T-cell (primary cell): ENCODE results near the gene PRR35. TPM values are rescaled to one million over a fixed set of nuclear protein-coding genes. Genes with fewer than 3 reads are reported as not detected.

Experiments used
- ATAC-seq, 4 experiments: fragments of 200-7000 bp in 3 of 4; fragments of 150-1000 bp in 1 of 4; cut with Tn5 transposase; replicated peaks in 1 of 4; 1 replicate in 3 of 4; 2 replicates in 1 of 4; pipeline ENCODE4 v1.10.0; 2021; ENCODE audit warnings: moderate library complexity in 3 of 4, mild to moderate bottlenecking in 2 of 4, moderate number of reproducible peaks in 1 of 4
- CTCF ChIA-PET, 2 donors: fragments of 300-600 bp; sonication (Branson Sonifier 250); formaldehyde crosslinking; loops; one replicate each; lab custom pipeline; 2022; ENCODE audit warnings: antibody characterized with exemption in 2 of 2; lab: Charles Lee
- POLR2A ChIA-PET, 2 donors: fragments of 300-600 bp; sonication (Branson Sonifier 250); formaldehyde crosslinking; loops; one replicate each; lab custom pipeline; 2022; ENCODE audit warnings: antibody characterized with exemption in 2 of 2; lab: Charles Lee
- DNase-seq, 35 experiments: peaks; one replicate each; pipeline versions ENCODE4 v3.0.0 to v3.0.0-alpha.2; 2013 to 2023
- H3K27ac ChIP-seq: one replicate; pipeline ENCODE4 v1.5.1; 2013; ENCODE audit warnings: low read length
- H3K27me3 ChIP-seq, 2 experiments: replicated peaks in 1 of 2; 1 replicate in 1 of 2; 2 replicates in 1 of 2; pipeline versions ENCODE4 v1.6.1 to v1.7.0; 2013; ENCODE audit warnings: low read length in 1 of 2, mixed read lengths in 1 of 2; ENCODE audit not compliant: control insufficient read depth in 2 of 2, insufficient read depth in 2 of 2; ENCODE audit errors: extremely low read depth in 1 of 2
- H3K36me3 ChIP-seq, 2 donors: 1 replicate in 1 of 2; 2 replicates in 1 of 2; pipeline versions ENCODE4 v1.6.1 to v1.7.0; 2013; ENCODE audit warnings: low read length in 1 of 2; ENCODE audit not compliant: control insufficient read depth in 2 of 2, insufficient read depth in 1 of 2; ENCODE audit errors: extremely low read depth in 1 of 2
- H3K4me1 ChIP-seq, 2 experiments: 1 replicate in 1 of 2; 2 replicates in 1 of 2; pipeline versions ENCODE4 v1.6.1 to v1.7.0; 2013; ENCODE audit warnings: low read length in 2 of 2, mixed read lengths in 1 of 2; ENCODE audit not compliant: insufficient read depth in 2 of 2, control insufficient read depth in 1 of 2; ENCODE audit errors: extremely low read depth in 1 of 2
- H3K4me3 ChIP-seq, 2 donors: 1 replicate in 1 of 2; 2 replicates in 1 of 2; pipeline versions ENCODE4 v1.5.1 to v1.7.0; 2013; ENCODE audit warnings: mild to moderate bottlenecking in 2 of 2, low read length in 1 of 2, moderate library complexity in 1 of 2; ENCODE audit not compliant: control insufficient read depth in 1 of 2; ENCODE audit errors: extremely low read depth in 1 of 2
- H3K9me3 ChIP-seq: 2 replicates; pipeline ENCODE4 v1.7.0; 2013
- H3K27ac Mint-ChIP-seq, 2 donors: one replicate each; pipeline ENCODE4 v1.8.0; 2020 to 2021; ENCODE audit warnings: mild to moderate bottlenecking in 2 of 2, mixed read lengths in 2 of 2
- H3K27me3 Mint-ChIP-seq, 2 donors: one replicate each; pipeline ENCODE4 v1.8.0; 2021 to 2022; ENCODE audit warnings: mixed read lengths in 2 of 2
- H3K36me3 Mint-ChIP-seq: one replicate; pipeline ENCODE4 v1.8.0; 2021; ENCODE audit warnings: mixed read lengths
- H3K4me1 Mint-ChIP-seq, 3 donors: one replicate each; pipeline ENCODE4 v1.8.0; 2020 to 2022; ENCODE audit warnings: mixed read lengths in 3 of 3, mild to moderate bottlenecking in 1 of 3
- H3K4me3 Mint-ChIP-seq, 3 donors: one replicate each; pipeline ENCODE4 v1.8.0; 2020 to 2022; ENCODE audit warnings: mild to moderate bottlenecking in 3 of 3, mixed read lengths in 3 of 3, moderate library complexity in 3 of 3
- H3K9me3 Mint-ChIP-seq, 3 donors: one replicate each; pipeline ENCODE4 v1.8.0; 2020 to 2022; ENCODE audit warnings: mixed read lengths in 3 of 3
- WGBS: methylation state at CpG from one replicate; pipeline ENCODE4 v1.1.5; 2013; ENCODE audit warnings: missing lambda C conversion rate; ENCODE audit not compliant: insufficient coverage; 5-methylcytosine and 5-hydroxymethylcytosine counted together
- total RNA-seq, 35 experiments: library from RNA in 6 of 35; stranded (reverse) in 6 of 35; fragments of 120-200 nt in 1 of 35; gene quantifications; one replicate each; pipeline versions ENCODE4 v1.2.1 to v1.2.4 and lab custom pipeline; 2013 to 2026

PRR35 gene
- total RNA-seq, 5 donors from 2014 or later (not counting 1 experiment from before 2014, with no cell fraction given) = not detected

GRCh38 chr16:567373-568256 lies 7.4 kb downstream of the PRR35 start:
- DNase-seq = no peak
- ATAC-seq = no peak
- H3K4me3 Mint-ChIP-seq = peak overlapping the region; percentile 64 to 78 (median 65)
- peak overlapping the region; percentile 31 for H3K27ac ChIP-seq
- H3K36me3 Mint-ChIP-seq = no peaks in the 10 kb centered on the region
- POLR2A ChIA-PET = no interaction called here
- no peaks in the 10 kb centered on the region for H3K9me3 Mint-ChIP-seq
- H3K9me3 ChIP-seq = no peaks in the 10 kb centered on the region
- no peaks in the 10 kb centered on the region for H3K36me3 ChIP-seq
- 97% methylated on average over 29 of the region's 35 CpGs for WGBS
- peaks cover 0 to 1% of the 10 kb centered on the region in 2 donors for H3K27me3 Mint-ChIP-seq
- H3K27ac Mint-ChIP-seq = peak overlapping the region; percentile 79 to 89
- H3K4me1 ChIP-seq = peaks cover 11 to 50% of the 10 kb centered on the region in 2 experiments
- H3K4me1 Mint-ChIP-seq = peaks cover 33 to 35% (median 34%) of the 10 kb centered on the region in 3 donors
- peak overlapping the region; percentile 35 to 46 for H3K4me3 ChIP-seq
- no peaks in the 10 kb centered on the region for H3K27me3 ChIP-seq
- CTCF ChIA-PET = interaction anchor here in 1 of 2 donors (0.6 kb wide), 1 partner anchor 10 kb away, joined by 4 read pairs; no protein-coding TSS in a partner anchor

GRCh38 chr16:568401-569258 lies 8.4 kb downstream of the PRR35 start:
- CTCF ChIA-PET = interaction anchor here in 1 of 2 donors (0.6 kb wide), 1 partner anchor 542 kb away, joined by 3 read pairs; no protein-coding TSS in a partner anchor
- DNase-seq (no peak), ATAC-seq (no peak)
- Mint-ChIP-seq H3K27ac (peak overlapping the region; percentile 93 to 94), H3K36me3 (no peaks in the 10 kb centered on the region), H3K4me3 (peak overlapping the region; percentile 81 to 82 (median 82)), H3K4me1 (peaks cover 33 to 35% (median 34%) of the 10 kb centered on the region in 3 donors), H3K27me3 (no peaks in the 10 kb centered on the region), H3K9me3 (no peaks in the 10 kb centered on the region)
- H3K4me1 ChIP-seq = peaks cover 11 to 50% of the 10 kb centered on the region in 2 experiments
- no peaks in the 10 kb centered on the region for H3K27me3 ChIP-seq
- POLR2A ChIA-PET = interaction anchor here in 1 of 2 donors (0.5 kb wide), 1 partner anchor 36 kb away, joined by 3 read pairs; no protein-coding TSS in a partner anchor
- 97% methylated on average over 6 of the region's 11 CpGs for WGBS
- H3K36me3 ChIP-seq = no peaks in the 10 kb centered on the region
- peak overlapping the region; percentile 83 for H3K27ac ChIP-seq
- H3K9me3 ChIP-seq = no peaks in the 10 kb centered on the region
- peak overlapping the region; percentile 50 to 64 for H3K4me3 ChIP-seq

GRCh38 chr16:569445-570254 lies 9.5 kb downstream of the PRR35 start, which contains the start of gene PIGQ:
Gene PIGQ (plus strand): TSS chr16:569968. CDS start chr16:574075, 4,107 bp downstream.
- Histone ChIP-seq H3K27me3 (no peaks in the 10 kb centered on the region), H3K27ac (peak within 1 kb of the TSS; percentile 83), H3K36me3 (peaks cover 2 to 4% of the 10 kb centered on the region in 2 donors), H3K4me3 (peak within 1 kb of the TSS; percentile 64 to 78), H3K9me3 (no peaks in the 10 kb centered on the region), H3K4me1 (peaks cover 11 to 50% of the 10 kb centered on the region in 2 experiments)
- whole genome bisulfite sequencing = 3% methylated on average over 85 of the region's 87 CpGs
- ChIA-PET POLR2A (no interaction called here), CTCF (interaction anchor here in 1 of 2 donors (0.6 kb wide), 1 partner anchor 541 kb away, joined by 3 read pairs; no protein-coding TSS in a partner anchor)
- Mint-ChIP-seq H3K36me3 (no peaks in the 10 kb centered on the region), H3K4me3 (peak within 1 kb of the TSS; percentile 81 to 82 (median 82)), H3K9me3 (no peaks in the 10 kb centered on the region), H3K27ac (peak within 1 kb of the TSS; percentile 93 to 94), H3K27me3 (no peaks in the 10 kb centered on the region), H3K4me1 (peaks cover 33 to 35% (median 34%) of the 10 kb centered on the region in 3 donors)
- ATAC-seq (peak; percentile 81 to 84 (median 82)), DNase-seq (peak in 34 of 35 experiments; percentile 24 to 78 (median 56))

- no peaks in the 10 kb centered on the region for H3K27me3 Mint-ChIP-seq
- Histone ChIP-seq H3K27ac (no peak overlapping the region), H3K4me3 (no peak overlapping the region), H3K27me3 (no peaks in the 10 kb centered on the region), H3K4me1 (peaks cover 7 to 28% of the 10 kb centered on the region in 2 experiments), H3K36me3 (peaks cover 2 to 8% of the 10 kb centered on the region in 2 donors), H3K9me3 (no peaks in the 10 kb centered on the region)
- no peak overlapping the region for H3K4me3 Mint-ChIP-seq
- no peaks in the 10 kb centered on the region for H3K9me3 Mint-ChIP-seq
- peaks cover 23 to 26% (median 24%) of the 10 kb centered on the region in 3 donors for H3K4me1 Mint-ChIP-seq
- 90% methylated on average over 19 of the region's 27 CpGs for WGBS
- DNase-seq = no peak
- no peaks in the 10 kb centered on the region for H3K36me3 Mint-ChIP-seq
- no peak for ATAC-seq
- POLR2A ChIA-PET = no interaction called here
- CTCF ChIA-PET = no interaction called here
- no peak overlapping the region for H3K27ac Mint-ChIP-seq
Observed at GRCh38 chr16:572865-573650, 12.9 kb downstream of the PRR35 start.

- Histone ChIP-seq H3K27ac (no peak overlapping the region), H3K4me3 (no peak overlapping the region), H3K4me1 (peaks cover 2 to 25% of the 10 kb centered on the region in 2 experiments), H3K27me3 (no peaks in the 10 kb centered on the region), H3K9me3 (no peaks in the 10 kb centered on the region), H3K36me3 (peaks cover 2 to 8% of the 10 kb centered on the region in 2 donors)
- H3K9me3 Mint-ChIP-seq = no peaks in the 10 kb centered on the region
- POLR2A ChIA-PET = no interaction called here
- H3K4me1 Mint-ChIP-seq = peaks cover 19 to 23% (median 21%) of the 10 kb centered on the region in 3 donors
- DNase-seq (no peak), ATAC-seq (no peak)
- CTCF ChIA-PET = no interaction called here
- H3K4me3 Mint-ChIP-seq = no peak overlapping the region
- H3K27me3 Mint-ChIP-seq = no peaks in the 10 kb centered on the region
- H3K27ac Mint-ChIP-seq = no peak overlapping the region
- H3K36me3 Mint-ChIP-seq = no peaks in the 10 kb centered on the region
- 96% methylated on average over 43 of the region's 46 CpGs for WGBS
Observed at GRCh38 chr16:574021-574760, 14.0 kb downstream of the PRR35 start.
